ENCODE results near the gene PRDM5.

GRCh38 chr4:120919358-120919757 is 3.2 kb downstream of the PRDM5 start:
- TF ChIP-seq POLR2A (IDR thresholded peaks at IDR 0.05; ENCODE audit: low read depth, low read length) (no peak), POLR2AphosphoS5 (IDR thresholded peaks at IDR 0.05; ENCODE audit: low read depth, low read length) (no peak), PAX5 (IDR thresholded peaks at IDR 0.05; ENCODE audit: insufficient read depth, low read length, severe bottlenecking) (no peak), POU2F2 (IDR thresholded peaks at IDR 0.05; ENCODE audit: low read depth, low read length) (no peak)

Data from GM12891 (cell line).